IPS DF 6.9 (cell line): ENCODE data around the gene ABCC4.
"Not testable (repeated sequence)": the region's sequence is repeated elsewhere in the genome, so short reads cannot be mapped to it uniquely, and the experiment has no call there.

Source experiments
- DNase-seq: peaks from one replicate; pipeline ENCODE4 v3.0.0-alpha.2; 2013; ENCODE audit warnings: low read depth, low spot score
- H3K27ac ChIP-seq: one replicate; pipeline ENCODE4 v1.5.1; 2013; ENCODE audit warnings: low read length, control low read depth
- H3K27me3 ChIP-seq: 2 replicates; pipeline ENCODE4 v1.6.1; 2013; ENCODE audit warnings: mild to moderate bottlenecking, low read length; ENCODE audit not compliant: control insufficient read depth, insufficient read depth
- H3K36me3 ChIP-seq: 2 replicates; pipeline ENCODE4 v1.6.1; 2013; ENCODE audit warnings: low read length; ENCODE audit not compliant: control insufficient read depth, insufficient read depth
- H3K4me1 ChIP-seq: 2 replicates; pipeline ENCODE4 v1.6.1; 2013; ENCODE audit warnings: low read length; ENCODE audit not compliant: control insufficient read depth, insufficient read depth
- H3K4me3 ChIP-seq: 2 replicates; pipeline ENCODE4 v1.5.1; 2013; ENCODE audit warnings: mild to moderate bottlenecking, low read length
- H3K9me3 ChIP-seq: 2 replicates; pipeline ENCODE4 v1.6.1; 2013; ENCODE audit warnings: low read length, inconsistent platforms; ENCODE audit not compliant: control insufficient read depth, insufficient read depth
- WGBS: extraction: QIAGEN DNeasy Blood & Tissue Kit; methylation state at CpG from one replicate; pipeline ENCODE4 v1.1.7; 2013; ENCODE audit warnings: mixed read lengths, missing lambda C conversion rate; ENCODE audit not compliant: insufficient read length, insufficient coverage; 5-methylcytosine and 5-hydroxymethylcytosine counted together

Gene ABCC4

GRCh38 chr13:95184317-95184716, 116.9 kb downstream of the ABCC4 start:
- Histone ChIP-seq H3K4me3 (no peak overlapping the region), H3K36me3 (no peaks in the 10 kb centered on the region), H3K27me3 (no peaks in the 10 kb centered on the region), H3K27ac (no peak overlapping the region), H3K4me1 (no peaks in the 10 kb centered on the region), H3K9me3 (no peaks in the 10 kb centered on the region)
- no peak for DNase-seq

GRCh38 chr13:95182570-95183265, 118.5 kb downstream of the ABCC4 start:
- Histone ChIP-seq H3K4me3 (no peak overlapping the region), H3K36me3 (no peaks in the 10 kb centered on the region), H3K27me3 (no peaks in the 10 kb centered on the region), H3K9me3 (no peaks in the 10 kb centered on the region), H3K27ac (no peak overlapping the region), H3K4me1 (no peaks in the 10 kb centered on the region)
- no peak for DNase-seq
- WGBS = 100% methylated on average over 1 of the region's 5 CpGs

- no CpG with 5 or more reads among the region's 2 CpGs for WGBS
- no peak overlapping the region for H3K4me3 ChIP-seq
- no peaks in the 10 kb centered on the region for H3K36me3 ChIP-seq
- H3K27me3 ChIP-seq = no peaks in the 10 kb centered on the region
- no peak for DNase-seq
- H3K9me3 ChIP-seq = no peaks in the 10 kb centered on the region
- no peak overlapping the region for H3K27ac ChIP-seq
- no peaks in the 10 kb centered on the region for H3K4me1 ChIP-seq
These were observed 119.7 kb downstream of the ABCC4 start for GRCh38 chr13:95181586-95181985.

- Histone ChIP-seq H3K9me3 (no peaks in the 10 kb centered on the region), H3K4me3 (no peak overlapping the region), H3K27ac (no peak overlapping the region), H3K27me3 (no peaks in the 10 kb centered on the region), H3K36me3 (no peaks in the 10 kb centered on the region), H3K4me1 (no peaks in the 10 kb centered on the region)
- no peak for DNase-seq
- WGBS = no CpG with 5 or more reads among the region's 5 CpGs
These were observed 120.6 kb downstream of the ABCC4 start for GRCh38 chr13:95180513-95181245.

GRCh38 chr13:95176611-95177259, 124.5 kb downstream of the ABCC4 start:
- Histone ChIP-seq H3K4me3 (no peak overlapping the region), H3K4me1 (no peaks in the 10 kb centered on the region), H3K36me3 (no peaks in the 10 kb centered on the region), H3K27me3 (no peaks in the 10 kb centered on the region), H3K27ac (no peak overlapping the region), H3K9me3 (no peaks in the 10 kb centered on the region)
- no peak for DNase-seq
- WGBS = no CpG with 5 or more reads among the region's 5 CpGs

GRCh38 chr13:95174517-95174916, 126.7 kb downstream of the ABCC4 start:
- DNase-seq = no peak
- H3K4me3 ChIP-seq = no peak overlapping the region
- no peaks in the 10 kb centered on the region for H3K4me1 ChIP-seq
- H3K27ac ChIP-seq = no peak overlapping the region
- no peaks in the 10 kb centered on the region for H3K36me3 ChIP-seq
- H3K27me3 ChIP-seq = no peaks in the 10 kb centered on the region
- no peaks in the 10 kb centered on the region for H3K9me3 ChIP-seq
- WGBS = no CpG with 5 or more reads among the region's 14 CpGs

- Histone ChIP-seq H3K36me3 (no peaks in the 10 kb centered on the region), H3K27ac (no peak overlapping the region)
- no CpG with 5 or more reads among the region's 6 CpGs for WGBS
These were observed 133.1 kb downstream of the ABCC4 start for GRCh38 chr13:95168191-95168590.

GRCh38 chr13:95167003-95167402, 134.2 kb downstream of the ABCC4 start:
- not testable (repeated sequence) for H3K4me3 ChIP-seq, H3K27ac ChIP-seq, H3K4me1 ChIP-seq, DNase-seq, H3K9me3 ChIP-seq, H3K36me3 ChIP-seq, H3K27me3 ChIP-seq
- no CpG with 5 or more reads among the region's 5 CpGs for WGBS

More at GRCh38 chr13:95168191-95168590, 133.1 kb downstream of the ABCC4 start:
- H3K4me3 ChIP-seq = no peak overlapping the region
- no peak for DNase-seq
- no peaks in the 10 kb centered on the region for H3K27me3 ChIP-seq
- H3K4me1 ChIP-seq = no peaks in the 10 kb centered on the region
- H3K9me3 ChIP-seq = no peaks in the 10 kb centered on the region

- Histone ChIP-seq H3K4me3 (no peak overlapping the region), H3K27ac (no peak overlapping the region), H3K9me3 (no peaks in the 10 kb centered on the region), H3K27me3 (no peaks in the 10 kb centered on the region), H3K36me3 (no peaks in the 10 kb centered on the region), H3K4me1 (no peaks in the 10 kb centered on the region)
- WGBS = no CpG with 5 or more reads among the region's 4 CpGs
- DNase-seq = no peak
These were observed 136.4 kb downstream of the ABCC4 start for GRCh38 chr13:95164830-95165229.

- no peaks in the 10 kb centered on the region for H3K4me1 ChIP-seq
- no peak overlapping the region for H3K27ac ChIP-seq
- no peak for DNase-seq
- no peaks in the 10 kb centered on the region for H3K27me3 ChIP-seq
- H3K36me3 ChIP-seq = no peaks in the 10 kb centered on the region
- H3K9me3 ChIP-seq = no peaks in the 10 kb centered on the region
- no peak overlapping the region for H3K4me3 ChIP-seq
- WGBS = no CpG with 5 or more reads among the region's 4 CpGs
These were observed 140.9 kb downstream of the ABCC4 start for GRCh38 chr13:95160112-95160906.
